GM10248 (cell line): Measurements from ENCODE around the gene FBRSL1.

Source experiments
- CTCF ChIA-PET: fragments of 300-600 bp; sonication (Branson Sonifier 250); formaldehyde crosslinking; extraction: SDS; loops from one replicate; lab custom pipeline; 2021; ENCODE audit warnings: antibody characterized with exemption; lab: Yijun Ruan, JAX
- POLR2A ChIA-PET: fragments of 350-650 bp; sonication (Branson Sonifier 250); formaldehyde crosslinking; extraction: SDS; loops from one replicate; lab custom pipeline; 2020; ENCODE audit warnings: antibody characterized with exemption; lab: Yijun Ruan, JAX
- DNase-seq: peaks from one replicate; pipeline ENCODE4 v3.0.0; 2012; ENCODE audit errors: extremely low spot score
- CTCF ChIP-seq: IDR thresholded peaks from 2 replicates; pipeline ENCODE4 v1.5.1; 2012; ENCODE audit warnings: mild to moderate bottlenecking, low read depth; ENCODE audit errors: extremely low read depth, missing control alignments, control extremely low read depth

The FBRSL1 gene

GRCh38 chr12:132505852-132506219, 15.9 kb downstream of the FBRSL1 start:
- TF ChIP-seq CTCF = no peak
- ChIA-PET POLR2A (no interaction called here), CTCF (interaction anchor here (1.1 to 2.4 kb wide), 4 partner anchors 8 to 91 kb away, joined by 3 to 9 read pairs (median 4); no protein-coding TSS in a partner anchor)
- DNase-seq = no peak

- ChIA-PET POLR2A (no interaction called here), CTCF (interaction anchor here (0.9 to 2.4 kb wide), 5 partner anchors 9 to 353 kb away, joined by 3 to 9 read pairs (median 3); no protein-coding TSS in a partner anchor)
- TF ChIP-seq CTCF = no peak
- DNase-seq = peak; percentile 85
Measured at GRCh38 chr12:132506328-132507160, 16.6 kb downstream of the FBRSL1 start.

GRCh38 chr12:132507161-132507538, 17.2 kb downstream of the FBRSL1 start:
- DNase-seq = no peak
- TF ChIP-seq CTCF = no peak
- CTCF ChIA-PET = interaction anchor here (0.9 to 1.3 kb wide), 5 partner anchors 10 to 353 kb away, joined by 3 to 4 read pairs (median 3); no protein-coding TSS in a partner anchor
- POLR2A ChIA-PET = no interaction called here

GRCh38 chr12:132507656-132508490, 17.9 kb downstream of the FBRSL1 start:
- ChIA-PET CTCF (interaction anchor here (0.8 to 1.0 kb wide), 3 partner anchors 15 to 354 kb away, joined by 3 to 4 read pairs (median 3); no protein-coding TSS in a partner anchor), POLR2A (no interaction called here)
- DNase-seq = no peak
- TF ChIP-seq CTCF = no peak

GRCh38 chr12:132508491-132508740, 18.5 kb downstream of the FBRSL1 start:
- CTCF ChIA-PET = interaction anchor here (0.8 kb wide), 1 partner anchor 15 kb away, joined by 4 read pairs; no protein-coding TSS in a partner anchor
- POLR2A ChIA-PET = no interaction called here
- TF ChIP-seq CTCF = no peak
- no peak for DNase-seq
